HEK293 (cell line): ENCODE measurements around the gene C2CD3.

Experiments
- CTCF ChIP-seq: fragments of 450-650 bp; formaldehyde crosslinking; IDR thresholded peaks from 2 replicates; pipeline ENCODE4 v1.5.1; 2016; ENCODE audit warnings: missing biosample characterization, missing genetic modification characterization
- HIC1 ChIP-seq: fragments of 450-650 bp; formaldehyde crosslinking; IDR thresholded peaks from 2 replicates; pipeline ENCODE4 v1.5.1; 2016; ENCODE audit warnings: missing biosample characterization, missing genetic modification characterization
- SP2 ChIP-seq: fragments of 450-650 bp; formaldehyde crosslinking; IDR thresholded peaks from 2 replicates; pipeline ENCODE4 v1.5.1; 2016; ENCODE audit warnings: missing biosample characterization, missing genetic modification characterization
- YY2 ChIP-seq: fragments of 450-650 bp; formaldehyde crosslinking; IDR thresholded peaks from 2 replicates; pipeline ENCODE4 v1.5.1; 2016; ENCODE audit warnings: missing biosample characterization, missing genetic modification characterization
- ZBTB8A ChIP-seq: fragments of 450-650 bp; formaldehyde crosslinking; IDR thresholded peaks from 2 replicates; pipeline ENCODE4 v1.5.1; 2016; ENCODE audit warnings: missing biosample characterization, missing genetic modification characterization
- ZNF10 ChIP-seq: fragments of 450-650 bp; formaldehyde crosslinking; IDR thresholded peaks from 2 replicates; pipeline ENCODE4 v1.5.1; 2017; ENCODE audit warnings: missing biosample characterization, missing genetic modification characterization
- ZNF274 ChIP-seq, 2 experiments: fragments of 200-500 bp in 1 of 2; fragments of 450-650 bp in 1 of 2; sonication (Bioruptor generic) in 1 of 2; formaldehyde crosslinking in 1 of 2; IDR thresholded peaks; 2 replicates each; pipeline versions ENCODE4 v1.5.1 to v1.6.1; 2014 to 2016; ENCODE audit warnings: borderline replicate concordance in 1 of 2, inconsistent platforms in 1 of 2, low read length in 1 of 2, missing biosample characterization in 1 of 2, missing genetic modification characterization in 1 of 2
- ZNF510 ChIP-seq: fragments of 450-650 bp; formaldehyde crosslinking; IDR thresholded peaks from 2 replicates; pipeline ENCODE4 v1.5.1; 2018; ENCODE audit warnings: mild to moderate bottlenecking, missing genetic modification characterization, missing biosample characterization; ENCODE audit not compliant: insufficient replicate concordance
- ZSCAN30 ChIP-seq: fragments of 450-650 bp; IDR thresholded peaks from 2 replicates; pipeline ENCODE4 v1.5.1; 2018; ENCODE audit warnings: missing biosample characterization, mild to moderate bottlenecking, missing genetic modification characterization, moderate library complexity

GRCh38 chr11:73972187-73972586, 198.6 kb downstream of the C2CD3 start:
- TF ChIP-seq CTCF (tag by site-specific recombination) (no peak), YY2 (tag by site-specific recombination) (no peak), ZNF10 (tag by site-specific recombination) (no peak), SP2 (no peak), ZNF510 (tag by site-specific recombination) (no peak), HIC1 (tag by site-specific recombination) (no peak), ZSCAN30 (tag by site-specific recombination) (no peak), ZNF274 (IDR thresholded peaks at IDR 0.05; ENCODE audit: low read length) (no peak), ZNF274 (tag by site-specific recombination; IDR thresholded peaks at IDR 0.05; ENCODE audit: borderline replicate concordance) (no peak), ZBTB8A (tag by site-specific recombination) (no peak)
